Effector memory CD4-positive, alpha-beta T cell (primary cell): ENCODE measurements around the gene ERVFRD-1.
"Not testable (repeated sequence)": the region's sequence is repeated elsewhere in the genome, so short reads cannot be mapped to it uniquely, and the experiment has no call there.

Experiments
- DNase-seq, 3 donors: peaks; one replicate each; pipeline ENCODE4 v3.0.0-alpha.2; 2020
- H3K27ac ChIP-seq: 2 replicates; pipeline ENCODE4 v1.7.0; 2013; ENCODE audit warnings: mild to moderate bottlenecking, low read length, moderate library complexity; ENCODE audit not compliant: insufficient read depth, poor library complexity, severe bottlenecking
- H3K27me3 ChIP-seq: replicated peaks from 2 replicates; pipeline ENCODE4 v1.7.0; 2013; ENCODE audit warnings: mild to moderate bottlenecking, low read length; ENCODE audit not compliant: insufficient read depth, control insufficient read depth, poor library complexity, severe bottlenecking
- H3K36me3 ChIP-seq: 2 replicates; pipeline ENCODE4 v1.7.0; 2013; ENCODE audit warnings: mild to moderate bottlenecking, low read length, moderate library complexity; ENCODE audit not compliant: control insufficient read depth, insufficient read depth
- H3K4me1 ChIP-seq: 2 replicates; pipeline ENCODE4 v1.7.0; 2013; ENCODE audit warnings: low read length, mild to moderate bottlenecking; ENCODE audit not compliant: control insufficient read depth, insufficient read depth, poor library complexity, severe bottlenecking
- H3K4me3 ChIP-seq: 2 replicates; pipeline ENCODE4 v1.7.0; 2013; ENCODE audit warnings: low read length, low read depth, mild to moderate bottlenecking; ENCODE audit not compliant: insufficient read depth, poor library complexity, severe bottlenecking
- H3K9me3 ChIP-seq: 2 replicates; pipeline ENCODE4 v1.7.0; 2013; ENCODE audit warnings: mild to moderate bottlenecking, low read length, moderate library complexity; ENCODE audit not compliant: control insufficient read depth

The ERVFRD-1 gene

DNA sequence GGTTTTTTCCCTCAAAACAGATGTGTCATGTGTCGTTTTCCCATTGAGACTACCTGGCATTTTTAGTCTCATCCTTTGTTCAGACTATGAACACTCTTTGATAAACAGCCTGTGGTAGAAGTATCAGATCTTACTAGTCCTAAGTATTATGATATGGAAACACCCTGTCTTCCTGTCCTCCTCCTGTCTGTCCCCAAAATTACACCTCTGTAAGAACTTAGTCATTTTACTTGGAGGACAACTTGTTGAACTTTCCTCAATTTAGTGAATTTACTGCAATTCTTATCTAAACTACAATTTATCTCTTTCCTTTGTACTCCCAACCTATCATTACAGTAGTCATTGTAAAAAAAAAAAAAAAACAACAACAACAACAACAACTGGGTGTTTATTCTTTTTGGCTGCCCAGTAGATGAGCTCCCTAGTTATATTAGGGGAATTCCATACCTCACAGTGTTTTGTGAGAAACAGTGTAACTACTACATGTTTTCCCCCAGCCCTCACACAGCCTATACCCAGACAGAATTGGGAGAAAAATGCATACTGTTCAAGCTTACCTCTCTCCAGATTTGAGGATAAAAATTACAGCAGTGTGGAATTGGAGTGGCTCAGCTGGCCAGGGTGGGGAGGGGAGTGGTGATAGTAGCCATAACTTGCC, 18.5 kb upstream of the ERVFRD-1 start:
- no peak for DNase-seq
- H3K36me3 ChIP-seq, result peaks cover 6% of the 10 kb centered on the region

GRCh38 chr6:11128608-11129007, 17.1 kb upstream of the ERVFRD-1 start:
- H3K36me3 ChIP-seq, result no peaks in the 10 kb centered on the region
- H3K9me3 ChIP-seq, result no peaks in the 10 kb centered on the region
- no peak for DNase-seq
- H3K4me1 ChIP-seq, result no peaks in the 10 kb centered on the region
- no peaks in the 10 kb centered on the region for H3K27me3 ChIP-seq
- no peak overlapping the region for H3K4me3 ChIP-seq
- no peak overlapping the region for H3K27ac ChIP-seq

More for the DNA sequence above, 18.5 kb upstream of the ERVFRD-1 start:
- Histone ChIP-seq H3K27me3 (no peaks in the 10 kb centered on the region), H3K4me3 (no peak overlapping the region), H3K9me3 (no peaks in the 10 kb centered on the region), H3K27ac (no peak overlapping the region), H3K4me1 (no peaks in the 10 kb centered on the region)

GRCh38 chr6:11126876-11127275, 15.4 kb upstream of the ERVFRD-1 start:
- Histone ChIP-seq H3K27me3 (no peaks in the 10 kb centered on the region), H3K9me3 (no peaks in the 10 kb centered on the region), H3K4me1 (no peaks in the 10 kb centered on the region), H3K36me3 (no peaks in the 10 kb centered on the region), H3K4me3 (no peak overlapping the region), H3K27ac (no peak overlapping the region)
- no peak for DNase-seq

DNA sequence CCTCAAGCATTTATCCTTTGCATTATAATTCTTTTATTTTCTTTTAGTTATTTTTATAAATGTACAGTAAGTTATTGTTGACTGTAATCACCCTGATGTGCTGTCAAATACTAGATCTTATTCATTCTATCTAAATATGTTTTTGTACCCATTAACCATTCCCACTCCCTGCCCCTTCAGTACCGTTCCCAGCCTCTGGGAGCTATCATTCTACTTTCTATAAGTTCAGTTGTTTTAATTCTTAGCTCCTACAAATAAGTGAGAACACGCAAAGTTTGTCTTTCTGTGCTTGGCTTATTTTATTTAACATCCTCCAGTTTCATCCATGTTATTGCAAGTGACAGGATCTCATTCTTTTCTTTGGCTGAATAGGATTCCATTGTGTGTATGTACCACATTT, 12.5 kb upstream of the ERVFRD-1 start:
- Histone ChIP-seq H3K4me3 (no peak overlapping the region), H3K4me1 (no peaks in the 10 kb centered on the region), H3K27me3 (no peaks in the 10 kb centered on the region), H3K27ac (no peak overlapping the region), H3K9me3 (no peaks in the 10 kb centered on the region), H3K36me3 (no peaks in the 10 kb centered on the region)
- no peak for DNase-seq

GRCh38 chr6:11122380-11122779, 10.9 kb upstream of the ERVFRD-1 start:
- H3K27me3 ChIP-seq, result no peaks in the 10 kb centered on the region
- H3K36me3 ChIP-seq, result no peaks in the 10 kb centered on the region
- no peaks in the 10 kb centered on the region for H3K9me3 ChIP-seq
- H3K4me3 ChIP-seq, result no peak overlapping the region
- no peak overlapping the region for H3K27ac ChIP-seq
- H3K4me1 ChIP-seq, result no peaks in the 10 kb centered on the region
- no peak for DNase-seq

DNA sequence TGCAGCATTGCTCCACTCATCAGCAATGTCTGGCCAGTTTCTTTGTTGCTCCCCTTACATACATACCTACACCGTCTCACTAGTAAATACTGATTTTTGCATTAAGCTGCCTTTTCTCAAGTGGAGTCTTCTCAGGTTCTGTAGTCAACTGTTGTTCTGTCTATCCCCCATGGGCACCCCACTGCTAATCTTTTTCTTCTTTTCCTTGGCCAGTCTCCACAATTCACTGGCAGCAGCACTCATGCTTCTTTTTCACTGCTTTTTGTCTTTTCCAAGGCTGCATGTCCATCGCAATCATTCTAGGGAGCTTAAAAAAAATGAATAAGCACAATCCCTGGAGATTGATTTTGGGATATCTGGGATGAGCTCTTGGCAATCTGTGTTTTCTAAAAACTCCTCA, 10.3 kb upstream of the ERVFRD-1 start:
- H3K4me3 ChIP-seq, result no peak overlapping the region
- H3K9me3 ChIP-seq, result no peaks in the 10 kb centered on the region
- no peaks in the 10 kb centered on the region for H3K27me3 ChIP-seq
- DNase-seq, result no peak
- H3K4me1 ChIP-seq, result no peaks in the 10 kb centered on the region
- H3K27ac ChIP-seq, result no peak overlapping the region
- H3K36me3 ChIP-seq, result no peaks in the 10 kb centered on the region

GRCh38 chr6:11120271-11121005, 8.9 kb upstream of the ERVFRD-1 start:
- Histone ChIP-seq H3K9me3 (no peaks in the 10 kb centered on the region), H3K27ac (no peak overlapping the region), H3K27me3 (no peaks in the 10 kb centered on the region), H3K4me1 (no peaks in the 10 kb centered on the region), H3K4me3 (no peak overlapping the region), H3K36me3 (no peaks in the 10 kb centered on the region)
- DNase-seq, result no peak

DNA sequence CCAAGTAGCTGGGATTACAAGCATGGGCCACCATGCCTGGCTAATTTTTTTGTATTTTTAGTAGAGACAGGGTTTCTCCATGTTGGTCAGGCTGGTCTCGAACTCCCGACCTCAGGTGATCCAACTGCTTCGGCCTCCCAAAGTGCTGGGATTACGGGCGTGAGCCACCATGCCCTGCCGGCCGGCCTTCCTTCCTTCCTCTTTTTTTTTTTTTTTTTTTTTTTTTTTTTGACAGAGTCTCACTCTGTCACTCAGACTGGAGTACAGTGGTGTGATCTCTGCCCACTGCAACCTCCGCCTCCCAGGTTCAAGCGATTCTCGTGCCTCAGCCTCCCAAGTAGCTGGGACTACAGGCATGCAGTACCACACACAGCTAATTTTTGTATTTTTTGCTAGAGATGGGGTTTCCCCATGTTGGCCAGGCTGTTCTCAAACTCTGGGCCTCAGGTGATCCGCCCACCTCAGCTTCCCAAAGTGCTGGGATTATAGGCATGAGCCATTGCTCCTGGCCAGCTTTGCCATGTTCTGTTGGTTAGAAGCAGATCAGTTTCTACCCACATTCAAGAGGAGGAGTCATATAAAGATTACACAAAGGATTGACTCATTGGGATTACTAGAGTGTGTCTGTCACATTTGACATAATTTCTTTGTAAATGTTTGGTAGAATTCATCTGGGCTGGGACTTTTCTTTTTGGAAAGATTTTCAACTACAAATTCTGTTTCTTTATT, 4.4 kb upstream of the ERVFRD-1 start:
- not testable (repeated sequence) for H3K9me3 ChIP-seq, H3K4me1 ChIP-seq, H3K27me3 ChIP-seq, H3K36me3 ChIP-seq, DNase-seq, H3K27ac ChIP-seq, H3K4me3 ChIP-seq

GRCh38 chr6:11113038-11113437, 1.5 kb upstream of the ERVFRD-1 start:
- H3K27me3 ChIP-seq, result no peaks in the 10 kb centered on the region
- H3K9me3 ChIP-seq, result no peaks in the 10 kb centered on the region
- DNase-seq, result no peak
- H3K36me3 ChIP-seq, result no peaks in the 10 kb centered on the region
- H3K27ac ChIP-seq, result no peak overlapping the region
- H3K4me1 ChIP-seq, result peaks cover 2% of the 10 kb centered on the region
- H3K4me3 ChIP-seq, result no peak overlapping the region
